ENCODE results near the gene CHST10. TPM values are rescaled to one million over a fixed set of nuclear protein-coding genes. Genes with fewer than 3 reads are reported as not detected.

Gene CHST10
- total and polyA plus RNA-seq, 2 donors (not counting 3 experiments of a cell fraction or from before 2014, with no cell fraction given): 11.1 to 12.3 TPM

- ChIA-PET POLR2A (no interaction called here), CTCF (no interaction called here)
- Histone ChIP-seq H3K4me1 (ENCODE audit: control insufficient read depth, extremely low read depth, insufficient read depth, low read length) (no peaks in the 10 kb centered on the region), H3K36me3 (ENCODE audit: control insufficient read depth in 2 of 2, extremely low read depth in 1 of 2, insufficient read depth in 2 of 2, low read length in 2 of 2) (no peaks in the 10 kb centered on the region), H3K27ac (ENCODE audit: insufficient read depth, low read depth, low read length) (no peak overlapping the region), H3K9me1 (replicated peaks; ENCODE audit: control insufficient read depth, extremely low read depth, insufficient read depth, low read length) (no peaks in the 10 kb centered on the region), H3K27me3 (ENCODE audit: control insufficient read depth in 2 of 2, insufficient read depth in 2 of 2, low read length in 2 of 2) (no peaks in the 10 kb centered on the region), H3K9me3 (replicated peaks; ENCODE audit: control insufficient read depth, insufficient read depth, low read length) (no peaks in the 10 kb centered on the region), H3K4me2 (ENCODE audit: insufficient read depth, low read length) (no peak overlapping the region), H3K9ac (replicated peaks; ENCODE audit: extremely low read depth, insufficient read depth, low read length) (no peak overlapping the region), H4K20me1 (replicated peaks; ENCODE audit: control insufficient read depth, extremely low read depth, insufficient read depth, low read length) (no peaks in the 10 kb centered on the region), H3K79me2 (ENCODE audit: control insufficient read depth, insufficient read depth, low read length) (no peaks in the 10 kb centered on the region), H2AFZ (ENCODE audit: low read depth, low read length) (no peak overlapping the region), H3K4me3 (replicated peaks in 1 of 3; ENCODE audit: insufficient read depth in 1 of 3, low read depth in 1 of 3, low read length in 3 of 3) (no peak overlapping the region)
- BruUV-seq (replicated peaks): no TSS peak
- no peak for DNase-seq (ENCODE audit: low read depth, low spot score)
- intact Hi-C loops (cut with micrococcal nuclease) (no loop called here), dilution Hi-C loops (cut with MboI; ENCODE audit: extremely low pct_ligation_motif_present, low sequenced_read_pairs) (no loop called here)
- TF ChIP-seq FOS (IDR thresholded peaks at IDR 0.05; ENCODE audit: borderline replicate concordance, insufficient read depth, low read length): no peak
- TF ChIP-seq POLR2A (IDR thresholded peaks at IDR 0.05; ENCODE audit: low read depth, low read length): no peak
- TF ChIP-seq POLR2AphosphoS5 (IDR thresholded peaks at IDR 0.05; ENCODE audit: insufficient read depth, low read depth, low read length): no peak
- no peak for TF ChIP-seq CTCF (IDR thresholded peaks at IDR 0.05; ENCODE audit: extremely low read depth in 1 of 2, insufficient read depth in 1 of 2, low read depth in 1 of 2, low read length in 2 of 2)
- no peak for TF ChIP-seq JUN (IDR thresholded peaks at IDR 0.05; ENCODE audit: borderline replicate concordance, insufficient read depth, insufficient read length, low read depth)
- TF ChIP-seq EZH2 (IDR thresholded peaks at IDR 0.05; ENCODE audit: borderline replicate concordance, low read depth, low read length, severe bottlenecking): no peak
- no peak for TF ChIP-seq MYC (IDR thresholded peaks at IDR 0.05; ENCODE audit: low read depth, low read length)
- TF ChIP-seq MAX (IDR thresholded peaks at IDR 0.05; ENCODE audit: insufficient read depth, insufficient read length): no peak
- no peak for TF ChIP-seq GATA2 (IDR thresholded peaks at IDR 0.05; ENCODE audit: insufficient read depth, insufficient read length, low read depth, low read length)
- no peak for FAIRE-seq
Observed at GRCh38 chr2:100453853-100454252, 36.4 kb upstream of the CHST10 start.

Data from endothelial cell of umbilical vein (primary cell).